Upper lobe of right lung (tissue), 1 donor: ENCODE data around the gene RFPL4A. TPM values are rescaled to one million over a fixed set of nuclear protein-coding genes. Genes with fewer than 3 reads are reported as not detected.
"Not testable (repeated sequence)": the region's sequence is repeated elsewhere in the genome, so short reads cannot be mapped to it uniquely, and the experiment has no call there.

Source experiments
- ATAC-seq: fragments of 200-7000 bp; cut with Tn5 transposase; one replicate; pipeline ENCODE4 v1.9.1; 2020; ENCODE audit warnings: mild to moderate bottlenecking, moderate library complexity
- DNase-seq: peaks from one replicate; pipeline ENCODE4 v3.0.0-alpha.2; 2020
- H3K27ac ChIP-seq: fragments of 200-600 bp; one replicate; pipeline ENCODE4 v1.8.0; 2022
- H3K27me3 ChIP-seq: fragments of 200-600 bp; one replicate; pipeline ENCODE4 v1.8.0; 2022; ENCODE audit warnings: mild to moderate bottlenecking
- H3K36me3 ChIP-seq: fragments of 200-600 bp; one replicate; pipeline ENCODE4 v1.8.0; 2022
- H3K4me1 ChIP-seq: fragments of 200-600 bp; one replicate; pipeline ENCODE4 v1.8.0; 2022
- H3K4me3 ChIP-seq: fragments of 200-600 bp; one replicate; pipeline ENCODE4 v1.8.0; 2022; ENCODE audit warnings: mild to moderate bottlenecking
- H3K9me3 ChIP-seq: fragments of 200-600 bp; one replicate; pipeline ENCODE4 v1.8.0; 2022
- CTCF ChIP-seq: fragments of 200-600 bp; IDR thresholded peaks from one replicate; pipeline ENCODE4 v1.8.0; 2022; ENCODE audit warnings: antibody characterized with exemption
- intact Hi-C: fragments of 100-400 bp; cut with DNase I; formaldehyde crosslinking; loops from one replicate; pipeline ENCODE4 v1.11.0; 2022
- long read RNA-seq: library from polyadenylated mRNA; unstranded; transcript quantifications from one replicate; pipeline ENCODE4 v2.0.0, GENCODE V29; 2021
- total RNA-seq: library from RNA; stranded (reverse); fragmentation: NEBNext Ultra II Directional; extraction: Animal tissue kit (Norgen Biotek cat#: 25700); gene quantifications from one replicate; pipeline ENCODE4 v1.2.1, GENCODE V29; 2021
- donor health status: DM: no; HTN: yes; CAD: no; lungs with severe emphysema.

The RFPL4A gene
- total RNA-seq = not detected
- long read RNA-seq = 0 reads

- intact Hi-C loops, H3K36me3 ChIP-seq, H3K9me3 ChIP-seq, H3K27me3 ChIP-seq, H3K4me1 ChIP-seq, DNase-seq, H3K27ac ChIP-seq, ATAC-seq, H3K4me3 ChIP-seq: not testable (repeated sequence)
Measured at GRCh38 chr19:55758797-55759196, at the start of gene RFPL4A. RFPL4A (plus strand) TSS chr19:55759097; CDS start chr19:55761801, 2,704 bp downstream.

- H3K36me3 ChIP-seq = no peaks in the 10 kb centered on the region
- no peak overlapping the region for H3K4me3 ChIP-seq
- no peak for ATAC-seq
- no peaks in the 10 kb centered on the region for H3K4me1 ChIP-seq
- intact Hi-C loops = no loop called here
- no peak for DNase-seq
- TF ChIP-seq CTCF = no peak
- no peaks in the 10 kb centered on the region for H3K9me3 ChIP-seq
- H3K27ac ChIP-seq = no peak overlapping the region
- peaks cover 3% of the 10 kb centered on the region for H3K27me3 ChIP-seq
Measured at GRCh38 chr19:55711719-55712118, 47.2 kb upstream of the RFPL4A start.

- Histone ChIP-seq H3K4me1 (no peaks in the 10 kb centered on the region), H3K4me3 (no peak overlapping the region), H3K27ac (no peak overlapping the region), H3K9me3 (no peaks in the 10 kb centered on the region), H3K36me3 (no peaks in the 10 kb centered on the region), H3K27me3 (peaks cover 16% of the 10 kb centered on the region)
- intact Hi-C loops = no loop called here
- TF ChIP-seq CTCF = no peak
- DNase-seq = no peak
- no peak for ATAC-seq
Measured at GRCh38 chr19:55712804-55713631, 45.9 kb upstream of the RFPL4A start.

GRCh38 chr19:55716531-55716930 lies 42.4 kb upstream of the RFPL4A start:
- H3K36me3 ChIP-seq = no peaks in the 10 kb centered on the region
- no peak overlapping the region for H3K4me3 ChIP-seq
- ATAC-seq = no peak
- no peaks in the 10 kb centered on the region for H3K4me1 ChIP-seq
- DNase-seq = no peak
- H3K27me3 ChIP-seq = peaks cover 33% of the 10 kb centered on the region
- intact Hi-C loops = no loop called here
- no peaks in the 10 kb centered on the region for H3K9me3 ChIP-seq
- no peak overlapping the region for H3K27ac ChIP-seq
- no peak for TF ChIP-seq CTCF

- H3K4me3 ChIP-seq = no peak overlapping the region
- TF ChIP-seq CTCF = no peak
- H3K4me1 ChIP-seq = no peaks in the 10 kb centered on the region
- H3K9me3 ChIP-seq = no peaks in the 10 kb centered on the region
- H3K27ac ChIP-seq = no peak overlapping the region
- no peaks in the 10 kb centered on the region for H3K36me3 ChIP-seq
- H3K27me3 ChIP-seq = peaks cover 41% of the 10 kb centered on the region
- intact Hi-C loops = no loop called here
- ATAC-seq (no peak), DNase-seq (no peak)
Measured at GRCh38 chr19:55717251-55717650, 41.6 kb upstream of the RFPL4A start.

- ATAC-seq, intact Hi-C loops, DNase-seq, H3K4me3 ChIP-seq, H3K36me3 ChIP-seq, H3K9me3 ChIP-seq, H3K4me1 ChIP-seq, H3K27ac ChIP-seq: not testable (repeated sequence)
- peaks cover 43% of the 10 kb centered on the region for H3K27me3 ChIP-seq
Measured at GRCh38 chr19:55717879-55718711, 40.8 kb upstream of the RFPL4A start.
